ENCODE measurements around the gene NCKAP1.
"Not testable (repeated sequence)": the region's sequence is repeated elsewhere in the genome, so short reads cannot be mapped to it uniquely, and the experiment has no call there.

NCKAP1 gene

GRCh38 chr2:182895798-182896197, 142.5 kb downstream of the NCKAP1 start:
- intact Hi-C loops (cut with DNase I) = no loop called here
- no peak for DNase-seq

- intact Hi-C loops (cut with DNase I) = no loop called here
Measured at GRCh38 chr2:182895169-182895568, 143.1 kb downstream of the NCKAP1 start.

DNA sequence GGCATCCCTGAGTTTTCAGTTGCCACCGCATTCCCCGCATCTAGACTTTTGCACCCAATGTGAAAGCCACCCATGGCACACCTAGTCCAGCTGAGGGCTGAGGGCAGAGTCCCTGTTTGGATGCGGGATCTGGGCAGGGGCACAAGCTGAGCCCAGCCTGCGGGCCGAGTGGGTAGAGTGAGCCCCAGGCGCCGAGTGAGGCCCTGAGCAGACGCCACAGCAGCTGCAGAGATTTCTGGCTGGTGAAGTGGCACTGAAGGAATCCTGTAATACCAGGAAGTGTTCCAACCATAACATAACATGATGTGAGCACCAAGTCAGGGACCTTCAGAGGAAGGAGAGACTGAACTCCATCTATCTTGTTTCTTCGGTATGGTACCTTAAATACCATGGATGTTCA, 144.1 kb downstream of the NCKAP1 start:
- DNase-seq = no peak
- intact Hi-C loops (cut with DNase I) = no loop called here

More at GRCh38 chr2:182895169-182895568, 143.1 kb downstream of the NCKAP1 start:
- no peak for DNase-seq

DNA sequence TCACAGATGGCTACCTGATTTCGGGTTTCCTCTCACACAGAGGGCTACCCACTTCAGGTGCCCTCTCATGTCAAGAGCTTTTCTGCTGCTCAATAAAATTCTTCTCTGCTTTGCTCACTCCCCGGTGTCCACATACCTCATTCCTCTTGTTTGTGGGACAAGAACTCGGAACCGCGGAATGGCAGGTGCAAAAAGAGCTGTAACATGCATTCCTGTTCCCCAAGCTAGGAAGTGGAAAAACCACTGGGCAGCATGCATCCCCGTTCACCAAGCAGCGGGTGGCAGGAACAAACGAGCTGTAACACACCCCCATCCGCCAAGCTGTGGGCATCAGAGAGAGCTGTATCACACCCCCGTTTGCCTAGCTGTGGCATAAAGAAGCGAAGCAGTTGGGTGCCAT, 144.6 kb downstream of the NCKAP1 start:
- DNase-seq = no peak
- intact Hi-C loops (cut with DNase I) = no loop called here

DNA sequence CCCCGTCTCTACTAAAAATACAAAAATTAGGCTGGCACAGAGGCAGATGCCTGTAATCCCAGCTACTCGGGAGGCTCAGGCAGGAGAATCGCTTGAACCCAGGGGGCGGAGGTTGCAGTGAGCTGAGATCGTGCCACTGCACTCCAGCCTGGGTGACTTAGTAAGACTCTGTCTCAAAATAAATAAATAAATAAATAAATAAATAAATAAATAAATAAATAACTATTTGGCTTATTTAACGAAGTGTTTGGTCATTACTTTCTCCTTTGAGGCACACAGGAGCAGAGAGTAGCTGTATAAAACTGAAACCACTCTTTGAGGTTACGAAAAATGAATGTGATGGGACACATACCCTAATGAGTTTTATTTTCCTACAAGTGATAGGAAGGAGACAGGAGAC, 145.2 kb downstream of the NCKAP1 start:
- intact Hi-C loops (cut with DNase I); DNase-seq: not testable (repeated sequence)

GRCh38 chr2:182891611-182892010, 146.6 kb downstream of the NCKAP1 start:
- intact Hi-C loops (cut with DNase I) = no loop called here
- DNase-seq = no peak

GRCh38 chr2:182890773-182891378, 147.4 kb downstream of the NCKAP1 start:
- DNase-seq = no peak
- intact Hi-C loops (cut with DNase I) = no loop called here

GRCh38 chr2:182890305-182890704, 148.0 kb downstream of the NCKAP1 start:
- no peak for DNase-seq
- intact Hi-C loops (cut with DNase I) = no loop called here

DNA sequence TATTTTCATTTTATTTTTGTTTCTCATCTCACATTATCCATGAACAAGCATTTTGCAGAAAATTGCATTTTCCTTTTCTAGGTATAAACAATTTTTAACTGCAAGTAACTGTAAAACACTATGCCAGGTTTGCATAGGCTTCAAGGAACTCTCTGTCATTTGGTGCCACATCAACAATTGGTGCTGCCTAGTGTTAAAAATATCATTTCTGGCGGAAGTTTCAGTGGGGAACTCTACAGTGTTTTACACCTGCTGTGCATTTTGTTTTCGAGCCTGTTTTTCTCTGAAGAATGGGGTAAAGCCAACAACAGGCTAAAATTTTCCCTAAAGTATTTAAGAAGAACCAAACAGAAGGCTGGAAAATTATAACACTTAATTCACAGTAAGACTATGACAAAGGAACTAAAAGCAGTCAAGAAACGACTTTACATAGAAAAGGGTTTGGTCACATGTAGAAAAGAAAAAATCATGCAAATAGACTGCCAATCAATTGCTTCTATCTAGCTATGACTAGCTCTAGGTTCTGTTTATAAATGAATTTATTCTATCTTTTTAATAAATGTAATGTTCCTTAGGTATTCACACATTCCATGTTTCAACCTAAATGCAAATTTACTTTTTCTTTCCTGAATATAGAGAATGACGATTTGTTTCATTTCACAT, 150.4 kb downstream of the NCKAP1 start:
- intact Hi-C loops (cut with DNase I) = loop anchor here (2.0 kb wide), 1 partner anchor 45 kb away; no protein-coding TSS in a partner anchor
- no peak for DNase-seq

- intact Hi-C loops (cut with DNase I) = no loop called here
- DNase-seq = no peak
Measured at GRCh38 chr2:182887093-182887492, 151.2 kb downstream of the NCKAP1 start.

GRCh38 chr2:182885771-182886170, 152.5 kb downstream of the NCKAP1 start:
- intact Hi-C loops (cut with DNase I) = no loop called here
- DNase-seq = no peak

- intact Hi-C loops (cut with DNase I) = no loop called here
- no peak for DNase-seq
Measured at GRCh38 chr2:182883451-182883850, 154.8 kb downstream of the NCKAP1 start.

- intact Hi-C loops (cut with DNase I); DNase-seq: not testable (repeated sequence)
Measured at GRCh38 chr2:182880100-182880499, 158.2 kb downstream of the NCKAP1 start.

- intact Hi-C loops (cut with DNase I); DNase-seq: not testable (repeated sequence)
Measured at GRCh38 chr2:182876653-182877052, 161.6 kb downstream of the NCKAP1 start.

GRCh38 chr2:182870227-182870626, 168.0 kb downstream of the NCKAP1 start:
- intact Hi-C loops (cut with DNase I) = no loop called here
- no peak for DNase-seq

GRCh38 chr2:182868054-182868796, 170.0 kb downstream of the NCKAP1 start:
- DNase-seq = no peak

DNA sequence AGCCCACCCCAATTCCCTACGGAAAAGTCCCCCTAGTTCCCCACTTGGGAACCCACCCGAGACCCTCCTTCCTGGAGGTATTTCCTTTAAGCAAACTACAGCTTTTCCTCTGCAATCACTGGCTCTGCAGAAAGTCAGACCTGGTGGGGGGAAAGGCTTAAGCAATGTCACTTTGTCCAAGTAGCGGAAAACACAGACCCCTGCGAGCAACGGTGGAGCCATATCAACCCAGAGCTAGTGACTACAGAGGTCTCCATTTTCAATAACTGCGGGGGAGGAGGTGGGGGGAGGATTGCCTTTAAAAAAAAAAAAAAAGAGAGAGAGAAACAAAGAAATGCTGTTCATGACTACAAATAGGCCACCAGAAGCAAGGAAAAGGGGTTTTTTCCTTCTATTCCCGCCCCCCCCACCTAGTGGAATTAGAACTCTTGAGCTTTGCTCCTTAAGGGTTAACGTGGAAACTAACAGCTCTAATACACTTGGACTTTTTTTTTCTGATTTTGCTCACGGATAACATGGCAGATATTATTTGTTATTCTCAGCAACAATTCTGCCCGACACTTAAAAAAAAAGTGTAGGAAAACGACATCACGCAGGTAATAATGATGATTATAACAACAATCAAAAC, 170.7 kb downstream of the NCKAP1 start:
- DNase-seq = no peak
- intact Hi-C loops (cut with DNase I) = no loop called here

More at GRCh38 chr2:182868054-182868796, 170.0 kb downstream of the NCKAP1 start:
- intact Hi-C loops (cut with DNase I) = no loop called here

DNA sequence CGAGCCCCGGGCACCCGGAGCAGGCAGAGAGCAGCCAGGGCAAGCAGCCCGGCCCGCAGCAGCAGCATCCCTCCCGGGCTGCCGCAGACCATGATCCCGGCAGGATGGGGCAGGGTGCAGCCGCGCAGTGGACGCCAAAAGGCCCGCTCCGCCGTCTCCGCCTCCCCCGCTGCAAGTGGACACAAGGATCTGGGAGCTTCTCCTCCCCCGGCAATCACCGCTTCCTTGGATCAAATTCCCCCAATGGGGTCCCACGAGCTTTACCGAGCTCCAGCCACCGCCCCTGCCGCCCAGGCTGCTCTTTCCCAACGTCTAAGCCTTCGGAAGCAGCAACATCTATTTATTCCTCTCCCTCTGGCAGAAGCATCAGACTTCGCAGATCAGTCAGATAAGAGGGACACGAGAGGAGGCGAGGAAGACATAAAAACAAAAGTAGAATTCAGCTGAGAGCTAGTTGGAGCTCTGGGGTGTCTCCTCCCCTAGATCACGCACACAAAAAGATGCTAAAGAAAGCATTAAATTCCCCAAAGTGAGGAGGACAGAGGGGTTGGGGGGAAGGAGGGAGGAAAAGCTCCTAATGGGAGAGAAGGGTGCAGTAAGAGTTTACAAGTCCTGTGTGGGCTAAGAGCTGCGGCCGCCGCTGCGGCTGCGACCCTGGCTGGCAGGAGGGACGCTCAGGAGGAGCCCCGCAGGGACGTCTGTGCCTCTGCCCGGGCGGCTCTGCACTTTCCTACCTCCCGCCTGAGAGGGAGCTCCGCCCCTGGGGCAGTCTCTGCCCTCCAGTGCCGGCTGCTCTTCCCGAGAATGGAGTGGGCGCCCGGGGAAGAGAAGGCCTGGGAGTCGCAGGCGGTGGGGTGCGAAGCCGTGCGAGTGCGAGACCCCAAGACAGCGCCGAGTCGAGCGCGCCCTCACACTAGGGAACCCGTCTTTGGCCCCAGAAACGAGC, 171.5 kb downstream of the NCKAP1 start, which contains the start of gene FRZB:
Gene FRZB, minus strand, starts transcription at position 177 of the 946 bp plus-strand sequence. Its CDS starts 85 bp downstream, at position 92.
- intact Hi-C loops (cut with DNase I) = no loop called here
- DNase-seq = peak in 39 of 42 donors; percentile 10 to 63 (median 36)

DNA sequence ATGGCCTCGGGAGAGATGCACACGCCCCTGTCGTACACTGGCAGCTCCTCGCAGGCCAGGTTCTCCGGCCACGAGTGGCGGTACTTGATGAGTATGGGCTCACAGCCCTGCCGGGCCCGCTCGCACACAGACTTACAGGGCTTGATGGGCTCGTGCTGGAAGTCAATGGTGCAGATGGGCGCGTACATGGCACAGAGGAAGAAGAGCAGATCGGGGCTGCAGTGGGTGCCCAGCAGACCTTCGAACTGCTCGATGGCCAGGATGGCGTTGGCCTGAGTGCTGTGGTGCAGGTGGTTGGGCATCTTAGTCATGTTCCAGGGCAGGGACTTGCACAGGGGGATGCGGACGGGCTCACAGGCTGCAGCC, 172.2 kb downstream of the NCKAP1 start:
- intact Hi-C loops (cut with DNase I) = no loop called here
- peak in 21 of 42 donors; percentile 3 to 45 (median 8) for DNase-seq
